ENCODE measurements around the gene C1orf50. TPM values are rescaled to one million over a fixed set of nuclear protein-coding genes. Genes with fewer than 3 reads are reported as not detected.

The C1orf50 gene
- total RNA-seq, 6 experiments from 2014 or later, result 4.9 to 8.8 (median 6.0) TPM

- H3K4me1 Mint-ChIP-seq (ENCODE audit: low read depth), result peaks cover 12% of the 10 kb centered on the region
- H3K27me3 Mint-ChIP-seq (ENCODE audit: insufficient read depth), result no peaks in the 10 kb centered on the region
- TF ChIP-seq CTCF (IDR thresholded peaks at IDR 0.05), result no peak
- H3K9me3 Mint-ChIP-seq, result no peaks in the 10 kb centered on the region
- H3K4me3 Mint-ChIP-seq, result no peak overlapping the region
- no peak for DNase-seq
- H3K27ac Mint-ChIP-seq, result no peak overlapping the region
- peaks cover 32% of the 10 kb centered on the region for H3K36me3 Mint-ChIP-seq (ENCODE audit: low read depth)
Observed at GRCh38 chr1:42758641-42759040, 8.4 kb upstream of the C1orf50 start.

- peaks cover 7% of the 10 kb centered on the region for H3K4me1 Mint-ChIP-seq (ENCODE audit: low read depth)
Observed at GRCh38 chr1:42759114-42759513, 7.9 kb upstream of the C1orf50 start.

GRCh38 chr1:42761567-42761966 is 5.5 kb upstream of the C1orf50 start:
- Mint-ChIP-seq H3K4me3 (no peak overlapping the region), H3K36me3 (ENCODE audit: low read depth) (peaks cover 7% of the 10 kb centered on the region), H3K27ac (no peak overlapping the region), H3K4me1 (ENCODE audit: low read depth) (peaks cover 6% of the 10 kb centered on the region), H3K27me3 (ENCODE audit: insufficient read depth) (no peaks in the 10 kb centered on the region), H3K9me3 (no peaks in the 10 kb centered on the region)
- DNase-seq, result no peak
- TF ChIP-seq CTCF (IDR thresholded peaks at IDR 0.05), result no peak

More at GRCh38 chr1:42759114-42759513, 7.9 kb upstream of the C1orf50 start:
- H3K36me3 Mint-ChIP-seq (ENCODE audit: low read depth), result peaks cover 27% of the 10 kb centered on the region
- no peak overlapping the region for H3K4me3 Mint-ChIP-seq
- no peaks in the 10 kb centered on the region for H3K27me3 Mint-ChIP-seq (ENCODE audit: insufficient read depth)
- no peak for DNase-seq
- no peaks in the 10 kb centered on the region for H3K9me3 Mint-ChIP-seq
- H3K27ac Mint-ChIP-seq, result no peak overlapping the region
- TF ChIP-seq CTCF (IDR thresholded peaks at IDR 0.05), result 0 out of 2 replicates have a peak, but pooled peaks have one; percentile 10

- DNase-seq, result no peak
- Mint-ChIP-seq H3K27ac (no peak overlapping the region), H3K27me3 (ENCODE audit: insufficient read depth) (no peaks in the 10 kb centered on the region), H3K4me3 (no peak overlapping the region), H3K4me1 (ENCODE audit: low read depth) (peaks cover under 1% of the 10 kb centered on the region), H3K36me3 (ENCODE audit: low read depth) (peaks cover under 1% of the 10 kb centered on the region; the same call in 1 of the 2 replicates), H3K9me3 (no peaks in the 10 kb centered on the region)
- TF ChIP-seq CTCF (IDR thresholded peaks at IDR 0.05), result no peak
Observed at GRCh38 chr1:42762269-42762668, 4.8 kb upstream of the C1orf50 start.

GRCh38 chr1:42765269-42765668 is 1.8 kb upstream of the C1orf50 start:
- TF ChIP-seq CTCF (IDR thresholded peaks at IDR 0.05), result no peak
- H3K9me3 Mint-ChIP-seq, result no peaks in the 10 kb centered on the region
- peaks cover 11% of the 10 kb centered on the region for H3K4me1 Mint-ChIP-seq (ENCODE audit: low read depth)
- H3K27ac Mint-ChIP-seq, result no peak overlapping the region
- no peaks in the 10 kb centered on the region for H3K27me3 Mint-ChIP-seq (ENCODE audit: insufficient read depth)
- peaks cover 5% of the 10 kb centered on the region; the same call in 1 of the 2 replicates for H3K36me3 Mint-ChIP-seq (ENCODE audit: low read depth)
- no peak for DNase-seq
- H3K4me3 Mint-ChIP-seq, result no peak overlapping the region
